MG63 (cell line): ENCODE results near the gene SSUH2. TPM values are rescaled to one million over a fixed set of nuclear protein-coding genes. Genes with fewer than 3 reads are reported as not detected.
A peak's percentile ranks its signal among the peaks of the same experiment; 100 is the strongest.
"Not testable (repeated sequence)": the region's sequence is repeated elsewhere in the genome, so short reads cannot be mapped to it uniquely, and the experiment has no call there.

ENCODE experiments used
- DNase-seq: peaks from one replicate; pipeline ENCODE4 v3.0.0-alpha.2; 2020
- H3K27me3 ChIP-seq: fragments of 250-450 bp; sonication (Bioruptor Pico); 2 replicates; pipeline ENCODE4 v1.5.1; 2020; ENCODE audit warnings: mild to moderate bottlenecking, moderate library complexity
- H3K36me3 ChIP-seq: fragments of 250-450 bp; sonication (Bioruptor Pico); 2 replicates; pipeline ENCODE4 v1.5.1; 2020; ENCODE audit warnings: mild to moderate bottlenecking, moderate library complexity
- H3K4me3 ChIP-seq: fragments of 250-450 bp; sonication (Bioruptor Pico); 2 replicates; pipeline ENCODE4 v1.5.1; 2020; ENCODE audit warnings: mild to moderate bottlenecking, moderate library complexity
- H3K9me3 ChIP-seq: fragments of 250-450 bp; sonication (Bioruptor Pico); 2 replicates; pipeline ENCODE4 v1.5.1; 2020; ENCODE audit warnings: mild to moderate bottlenecking, moderate library complexity
- total RNA-seq: library from RNA; depleted of rRNA; stranded (reverse); fragments of >200 nt; shearing (Covaris generic); gene quantifications from 2 replicates; pipeline ENCODE4 v1.2.3, GENCODE V29; 2014; ENCODE audit warnings: low replicate concordance; rRNA removed

SSUH2 gene
- total RNA-seq, 1 experiment from 2014 or later: not detected

GRCh38 chr3:8581373-8581772, 63.2 kb downstream of the SSUH2 start:
- H3K4me3 ChIP-seq: no peak overlapping the region
- no peak for DNase-seq
- H3K36me3 ChIP-seq: no peaks in the 10 kb centered on the region
- H3K27me3 ChIP-seq: no peaks in the 10 kb centered on the region
- H3K9me3 ChIP-seq: no peaks in the 10 kb centered on the region

- not testable (repeated sequence) for H3K36me3 ChIP-seq, H3K9me3 ChIP-seq, H3K27me3 ChIP-seq, H3K4me3 ChIP-seq, DNase-seq
Observed at GRCh38 chr3:8580434-8580833, 64.2 kb downstream of the SSUH2 start.

- no peak overlapping the region for H3K4me3 ChIP-seq
- H3K36me3 ChIP-seq: no peaks in the 10 kb centered on the region
- no peaks in the 10 kb centered on the region for H3K27me3 ChIP-seq
- no peak for DNase-seq
- no peaks in the 10 kb centered on the region for H3K9me3 ChIP-seq
Observed at GRCh38 chr3:8579943-8580342, 64.7 kb downstream of the SSUH2 start.

GRCh38 chr3:8579096-8579495, 65.5 kb downstream of the SSUH2 start:
- no peak for DNase-seq
- Histone ChIP-seq H3K36me3 (no peaks in the 10 kb centered on the region), H3K4me3 (no peak overlapping the region), H3K27me3 (no peaks in the 10 kb centered on the region), H3K9me3 (no peaks in the 10 kb centered on the region)

GRCh38 chr3:8578282-8578681, 66.3 kb downstream of the SSUH2 start:
- H3K9me3 ChIP-seq: no peaks in the 10 kb centered on the region
- no peak for DNase-seq
- no peaks in the 10 kb centered on the region for H3K36me3 ChIP-seq
- H3K27me3 ChIP-seq: no peaks in the 10 kb centered on the region
- no peak overlapping the region for H3K4me3 ChIP-seq

- Histone ChIP-seq H3K4me3 (no peak overlapping the region), H3K27me3 (no peaks in the 10 kb centered on the region), H3K9me3 (no peaks in the 10 kb centered on the region), H3K36me3 (no peaks in the 10 kb centered on the region)
- peak; percentile 54 for DNase-seq
Observed at GRCh38 chr3:8576841-8577571, 67.6 kb downstream of the SSUH2 start.

- Histone ChIP-seq H3K4me3 (no peak overlapping the region), H3K36me3 (no peaks in the 10 kb centered on the region), H3K9me3 (no peaks in the 10 kb centered on the region), H3K27me3 (no peaks in the 10 kb centered on the region)
- no peak for DNase-seq
Observed at GRCh38 chr3:8576436-8576835, 68.2 kb downstream of the SSUH2 start.

DNA sequence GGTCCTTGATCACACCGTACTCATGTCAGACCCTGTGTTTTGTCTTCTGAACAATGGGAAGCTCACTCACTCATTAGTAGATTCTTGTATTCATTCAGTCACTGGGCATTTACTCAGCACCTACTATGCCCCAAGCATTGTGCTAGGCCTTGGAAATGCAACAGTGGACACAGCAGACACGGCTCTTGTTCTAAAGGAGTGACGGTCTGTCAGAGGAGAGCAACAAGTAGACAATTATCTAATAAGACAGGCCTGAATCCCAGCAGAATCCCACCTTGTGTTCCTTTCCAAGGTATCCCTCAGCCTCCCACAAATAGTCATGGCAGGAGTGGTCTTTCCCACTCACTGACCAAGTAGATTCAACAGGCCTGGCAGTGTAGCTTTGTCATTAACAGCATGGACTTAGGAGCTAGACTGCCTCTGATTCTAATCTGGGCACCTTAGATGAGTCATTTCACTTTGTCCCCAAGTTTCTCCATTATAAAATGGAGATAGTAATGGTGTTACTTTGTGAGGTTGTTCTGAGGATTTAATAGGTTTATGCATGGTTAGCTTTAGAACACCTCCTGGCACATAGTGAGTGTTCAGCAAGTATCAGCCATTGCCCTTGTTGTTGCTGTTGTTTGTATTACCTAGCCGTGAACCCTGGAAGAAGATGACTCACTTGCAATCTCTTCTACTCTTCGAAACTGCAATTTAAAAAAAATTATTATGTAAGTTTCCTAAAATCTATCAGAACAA, 69.1 kb downstream of the SSUH2 start:
- Histone ChIP-seq H3K27me3 (no peaks in the 10 kb centered on the region), H3K9me3 (no peaks in the 10 kb centered on the region), H3K4me3 (no peak overlapping the region), H3K36me3 (no peaks in the 10 kb centered on the region)
- DNase-seq: no peak

- H3K4me3 ChIP-seq: no peak overlapping the region
- DNase-seq: no peak
- H3K9me3 ChIP-seq: no peaks in the 10 kb centered on the region
- no peaks in the 10 kb centered on the region for H3K27me3 ChIP-seq
- no peaks in the 10 kb centered on the region for H3K36me3 ChIP-seq
Observed at GRCh38 chr3:8574670-8575322, 69.8 kb downstream of the SSUH2 start.

DNA sequence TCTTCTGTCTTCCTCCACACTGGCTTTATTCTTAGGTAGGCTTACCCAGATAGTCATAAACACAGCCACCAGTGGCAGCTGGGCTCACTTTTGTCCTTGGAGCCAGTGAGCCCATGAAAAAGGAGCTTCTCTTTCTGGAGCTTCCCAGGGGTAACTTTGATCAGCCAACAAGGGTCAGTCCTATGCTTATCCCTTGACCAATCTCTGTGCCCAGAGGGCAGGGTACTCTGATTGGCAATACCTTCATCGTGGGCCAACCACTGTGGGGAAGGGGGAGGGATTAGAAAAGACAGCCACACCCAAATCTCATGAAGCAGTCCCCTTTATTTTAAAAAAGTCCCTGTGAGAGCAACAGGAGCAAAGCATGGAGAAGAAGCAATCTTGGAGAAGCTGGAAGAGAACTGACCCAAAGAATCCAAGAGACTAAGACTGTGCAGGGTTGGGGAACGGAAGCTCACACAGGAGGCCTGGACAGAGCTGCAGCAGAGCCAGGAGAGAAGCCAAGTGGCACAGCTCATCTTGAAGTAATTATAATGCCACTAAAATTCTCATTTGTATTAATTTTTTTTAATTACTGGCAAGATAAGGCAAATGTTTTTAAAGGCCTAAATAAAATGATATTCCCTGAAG, 70.4 kb downstream of the SSUH2 start:
- DNase-seq: no peak
- Histone ChIP-seq H3K4me3 (no peak overlapping the region), H3K36me3 (no peaks in the 10 kb centered on the region), H3K9me3 (no peaks in the 10 kb centered on the region), H3K27me3 (no peaks in the 10 kb centered on the region)

DNA sequence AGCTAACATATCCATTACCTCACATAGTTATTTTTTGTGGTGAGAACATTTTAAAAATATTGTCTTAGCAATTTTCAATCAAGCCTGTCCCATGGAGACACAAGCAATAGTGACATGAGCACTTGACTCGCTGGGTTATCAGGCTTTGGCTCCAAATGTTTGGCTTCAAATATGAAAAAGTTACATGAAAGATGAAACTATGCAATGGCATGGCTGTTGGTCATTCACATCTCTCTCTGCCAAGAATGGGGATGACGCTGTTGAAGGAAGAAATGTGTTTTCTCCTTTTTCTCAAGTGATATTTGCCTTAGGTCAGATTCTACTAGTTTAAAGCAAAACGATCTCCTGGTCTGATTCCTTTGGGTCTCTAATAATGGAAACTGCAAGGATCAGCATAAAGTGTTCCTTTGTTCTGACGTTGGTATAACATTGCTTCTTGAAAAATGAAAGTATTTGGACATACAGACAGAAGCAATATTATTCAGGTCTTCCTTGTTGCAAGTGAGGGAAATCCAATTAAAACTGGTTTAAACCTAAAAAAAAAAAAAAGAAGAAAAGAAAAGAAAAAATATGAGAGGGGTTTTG, 71.2 kb downstream of the SSUH2 start:
- Histone ChIP-seq H3K27me3 (no peaks in the 10 kb centered on the region), H3K9me3 (no peaks in the 10 kb centered on the region), H3K4me3 (no peak overlapping the region), H3K36me3 (no peaks in the 10 kb centered on the region)
- no peak for DNase-seq

DNA sequence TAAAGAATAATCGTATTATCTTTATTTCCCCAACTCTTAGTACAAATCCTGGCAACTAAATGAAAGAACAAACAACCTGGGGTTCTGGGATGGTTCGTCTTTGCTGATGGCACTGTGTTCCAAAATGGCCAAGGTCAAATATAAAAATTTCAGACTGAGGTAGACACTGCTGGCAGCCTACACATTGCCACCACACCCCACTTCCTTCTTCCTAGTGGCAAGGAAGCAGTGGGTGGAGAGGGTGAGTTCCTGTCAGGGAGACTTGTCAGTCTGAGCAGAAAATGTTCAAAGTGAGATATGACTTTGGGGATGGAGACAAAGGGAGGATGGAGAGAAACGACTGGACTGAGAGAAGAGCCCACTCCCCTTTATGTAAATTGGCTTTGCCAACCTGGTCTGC, 73.3 kb downstream of the SSUH2 start:
- no peaks in the 10 kb centered on the region for H3K9me3 ChIP-seq
- no peak for DNase-seq
- H3K27me3 ChIP-seq: no peaks in the 10 kb centered on the region
- H3K4me3 ChIP-seq: no peak overlapping the region
- H3K36me3 ChIP-seq: no peaks in the 10 kb centered on the region

Other genes with a start within 250 kb of the SSUH2 start
- gene LMCD1, start 143.0 kb downstream of the SSUH2 start, total RNA-seq: 2.6 and 3.4 TPM in 2 replicates
- not detected in 2 replicates for gene CAV3, start 89.0 kb upstream of the SSUH2 start, total RNA-seq
- gene OXTR, start 124.8 kb upstream of the SSUH2 start, total RNA-seq: 0.03 and 0.15 TPM in 2 replicates